PC-3 (cell line): ENCODE results near the gene CUL2. TPM values are rescaled to one million over a fixed set of nuclear protein-coding genes. Genes with fewer than 3 reads are reported as not detected.

Experiments used
- ATAC-seq: fragments of 200-7000 bp; cut with Tn5 transposase; 2 replicates; pipeline ENCODE4 v1.9.1; 2020; ENCODE audit warnings: mild to moderate bottlenecking, moderate library complexity
- BruUV-seq: library from RNA; stranded (reverse); fragments of 400-500 nt; replicated peaks from 2 replicates; lab custom pipeline; 2021; lab: Mats Ljungman, UMichigan
- CTCF ChIA-PET: fragments of 300-600 bp; sonication (Branson Sonifier 250); formaldehyde crosslinking; loops from one replicate; lab custom pipeline; 2022; ENCODE audit warnings: antibody characterized with exemption; lab: Charles Lee
- POLR2A ChIA-PET: fragments of 300-600 bp; sonication (Branson Sonifier 250); formaldehyde crosslinking; loops from one replicate; lab custom pipeline; 2022; ENCODE audit warnings: antibody characterized with exemption; ENCODE audit not compliant: unreplicated experiment; lab: Charles Lee
- DNase-seq: peaks from one replicate; pipeline ENCODE4 v3.0.0-alpha.2; 2015
- H2AFZ ChIP-seq: fragments of 300-600 bp; sonication (generic); 2 replicates; pipeline ENCODE4 v1.6.0; 2016; ENCODE audit warnings: antibody characterized with exemption, low read length
- H3F3A ChIP-seq: fragments of 300-600 bp; sonication (generic); one replicate; pipeline ENCODE4 v1.6.0; 2017; ENCODE audit warnings: antibody characterized with exemption, low read length, control low read depth, mild to moderate bottlenecking; ENCODE audit not compliant: unreplicated experiment
- H3K27ac ChIP-seq: fragments of 300-600 bp; sonication (generic); 2 replicates; pipeline ENCODE4 v1.5.1; 2016; ENCODE audit warnings: mild to moderate bottlenecking, low read length
- H3K27me3 ChIP-seq: fragments of 300-600 bp; sonication (generic); 2 replicates; pipeline ENCODE4 v1.6.1; 2016; ENCODE audit warnings: low read length, mixed read lengths
- H3K36me3 ChIP-seq: fragments of 300-600 bp; sonication (generic); 2 replicates; pipeline ENCODE4 v1.6.1; 2016; ENCODE audit warnings: low read depth, mixed run types, low read length, mixed read lengths
- H3K4me1 ChIP-seq: fragments of 300-600 bp; sonication (generic); 2 replicates; pipeline ENCODE4 v1.5.1; 2016; ENCODE audit warnings: low read length; ENCODE audit not compliant: insufficient read depth
- H3K4me2 ChIP-seq: fragments of 300-600 bp; sonication (generic); 2 replicates; pipeline ENCODE4 v1.6.0; 2016; ENCODE audit warnings: low read length
- H3K4me3 ChIP-seq: fragments of 300-600 bp; sonication (generic); 2 replicates; pipeline ENCODE4 v1.5.1; 2016; ENCODE audit warnings: mild to moderate bottlenecking, low read length, mixed read lengths
- H3K79me2 ChIP-seq: fragments of 300-600 bp; sonication (generic); 2 replicates; pipeline ENCODE4 v1.6.1; 2017; ENCODE audit warnings: low read length, mixed read lengths
- H3K9ac ChIP-seq: fragments of 300-600 bp; sonication (generic); 2 replicates; pipeline ENCODE4 v1.6.0; 2016; ENCODE audit warnings: mild to moderate bottlenecking, low read length
- H3K9me2 ChIP-seq: fragments of 300-600 bp; sonication (generic); replicated peaks from 2 replicates; pipeline ENCODE4 v1.6.1; 2016; ENCODE audit warnings: mixed run types, low read length, mixed read lengths
- H3K9me3 ChIP-seq: fragments of 300-600 bp; sonication (generic); 2 replicates; pipeline ENCODE4 v1.6.1; 2016; ENCODE audit warnings: low read length, mixed read lengths
- H4K20me1 ChIP-seq: fragments of 300-600 bp; sonication (generic); 2 replicates; pipeline ENCODE4 v1.6.1; 2016; ENCODE audit warnings: low read length, mixed read lengths
- EZH2 ChIP-seq: fragments of 300-600 bp; sonication (generic); IDR thresholded peaks from one replicate; pipeline ENCODE4 v1.6.1; 2017; ENCODE audit warnings: antibody characterized with exemption, mild to moderate bottlenecking, low read length; ENCODE audit not compliant: unreplicated experiment
- intact Hi-C: fragments of 100-400 bp; cut with micrococcal nuclease; formaldehyde crosslinking; loops from 2 replicates; pipeline ENCODE4 v1.9.0; 2023
- microRNA-seq: library from miRNA; unstranded; fragments of <30 nt; microRNA quantifications from one replicate; pipeline ENCODE4 v1.1.0, GENCODE V29; 2020; ENCODE audit not compliant: unreplicated experiment
- total RNA-seq: library from RNA; depleted of rRNA; stranded (reverse); fragments of >200 nt; gene quantifications from 2 replicates; pipeline ENCODE4 v1.2.3, GENCODE V29; 2014; rRNA removed
- TF ChIP-seq, protein P1 (sequence below): fragments of 300-600 bp; sonication (generic); conservative IDR thresholded peaks from 2 replicates; pipeline ENCODE4 v1.5.1; 2017; ENCODE audit warnings: antibody characterized with exemption, low read depth, mild to moderate bottlenecking, low read length

Gene CUL2
- total RNA-seq, 1 experiment from 2014 or later, result 129 TPM

DNA sequence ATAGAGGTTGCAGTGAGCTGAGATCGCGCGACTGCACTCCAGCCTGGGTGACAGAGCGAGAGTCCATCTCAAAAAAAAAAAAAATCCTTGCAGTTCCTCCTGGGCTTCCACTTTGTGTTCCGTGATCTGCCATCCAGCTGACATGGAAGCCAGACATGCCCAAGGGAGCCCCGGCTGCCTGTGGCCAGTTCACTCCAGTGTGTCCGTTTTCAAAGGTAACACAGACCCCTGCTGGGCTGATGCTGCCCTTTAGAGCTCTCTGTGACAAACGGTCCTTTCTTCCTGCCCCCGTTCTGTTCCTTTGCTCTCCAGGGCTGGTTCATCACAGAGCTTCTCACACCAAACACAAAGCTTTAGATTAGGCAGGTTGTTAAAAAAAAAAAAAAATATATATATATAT lies 130.8 kb downstream of the CUL2 start:
- no peaks in the 10 kb centered on the region for H3K36me3 ChIP-seq
- H3K4me1 ChIP-seq, result peaks cover 10% of the 10 kb centered on the region
- DNase-seq, result no peak
- H3K9me2 ChIP-seq, result no peaks in the 10 kb centered on the region
- no peaks in the 10 kb centered on the region for H3K27me3 ChIP-seq
- no peaks in the 10 kb centered on the region for H3K79me2 ChIP-seq
- no peak for TF ChIP-seq EZH2
- TF ChIP-seq, protein P1, sequence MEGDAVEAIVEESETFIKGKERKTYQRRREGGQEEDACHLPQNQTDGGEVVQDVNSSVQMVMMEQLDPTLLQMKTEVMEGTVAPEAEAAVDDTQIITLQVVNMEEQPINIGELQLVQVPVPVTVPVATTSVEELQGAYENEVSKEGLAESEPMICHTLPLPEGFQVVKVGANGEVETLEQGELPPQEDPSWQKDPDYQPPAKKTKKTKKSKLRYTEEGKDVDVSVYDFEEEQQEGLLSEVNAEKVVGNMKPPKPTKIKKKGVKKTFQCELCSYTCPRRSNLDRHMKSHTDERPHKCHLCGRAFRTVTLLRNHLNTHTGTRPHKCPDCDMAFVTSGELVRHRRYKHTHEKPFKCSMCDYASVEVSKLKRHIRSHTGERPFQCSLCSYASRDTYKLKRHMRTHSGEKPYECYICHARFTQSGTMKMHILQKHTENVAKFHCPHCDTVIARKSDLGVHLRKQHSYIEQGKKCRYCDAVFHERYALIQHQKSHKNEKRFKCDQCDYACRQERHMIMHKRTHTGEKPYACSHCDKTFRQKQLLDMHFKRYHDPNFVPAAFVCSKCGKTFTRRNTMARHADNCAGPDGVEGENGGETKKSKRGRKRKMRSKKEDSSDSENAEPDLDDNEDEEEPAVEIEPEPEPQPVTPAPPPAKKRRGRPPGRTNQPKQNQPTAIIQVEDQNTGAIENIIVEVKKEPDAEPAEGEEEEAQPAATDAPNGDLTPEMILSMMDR, result 0 out of 2 replicates have a peak, but pooled peaks have one; percentile 20
- ChIA-PET POLR2A (no interaction called here), CTCF (interaction anchor here (0.5 to 1.5 kb wide), 9 partner anchors 22 to 1616 kb away, joined by 3 to 16 read pairs (median 4); no protein-coding TSS in a partner anchor)
- H3K4me3 ChIP-seq, result no peak overlapping the region
- H3K9ac ChIP-seq, result no peak overlapping the region
- no peak overlapping the region for H3K27ac ChIP-seq
- no TSS peak for BruUV-seq
- no peak overlapping the region for H2AFZ ChIP-seq
- H4K20me1 ChIP-seq, result no peaks in the 10 kb centered on the region
- H3K9me3 ChIP-seq, result no peaks in the 10 kb centered on the region
- no peak overlapping the region for H3K4me2 ChIP-seq
- intact Hi-C loops, result no loop called here
- no peak for ATAC-seq
- no peaks in the 10 kb centered on the region for H3F3A ChIP-seq

Small RNA genes lying within 50 kb of the gene (microRNA-seq; reads per million reads assigned to microRNA genes)
- gene MIR3611, result 13.0 reads per million, percentile 40 among the genes with 10 or more reads in this experiment

Other genes starting within 250 kb of the CUL2 start
- 150 and 195 TPM in 2 replicates for gene CREM, start 36.5 kb upstream of the CUL2 start, total RNA-seq
- gene CCNY, start 246.2 kb upstream of the CUL2 start, total RNA-seq, result 145 and 146 TPM in 2 replicates